ENCODE results near the gene ECI2.

The ECI2 gene

GRCh38 chr6:4172368-4172767, 37.0 kb upstream of the ECI2 start:
- TF ChIP-seq CTCF (IDR thresholded peaks at IDR 0.05; ENCODE audit: control insufficient read depth, insufficient read depth, low read depth, low read length, missing control alignments): no peak
- DNase-seq (ENCODE audit: low read depth): no peak
- H3K4me3 ChIP-seq (ENCODE audit: control insufficient read depth, low read depth, low read length): no peak overlapping the region

- DNase-seq (ENCODE audit: low read depth): no peak
- H3K4me3 ChIP-seq (ENCODE audit: control insufficient read depth, low read depth, low read length): no peak overlapping the region
- no peak for TF ChIP-seq CTCF (IDR thresholded peaks at IDR 0.05; ENCODE audit: control insufficient read depth, insufficient read depth, low read depth, low read length, missing control alignments)
Observed at GRCh38 chr6:4170297-4170696, 34.9 kb upstream of the ECI2 start.

- TF ChIP-seq CTCF (IDR thresholded peaks at IDR 0.05; ENCODE audit: control insufficient read depth, insufficient read depth, low read depth, low read length, missing control alignments): no peak
- DNase-seq (ENCODE audit: low read depth): peak; percentile 21
- no peak overlapping the region for H3K4me3 ChIP-seq (ENCODE audit: control insufficient read depth, low read depth, low read length)
Observed at GRCh38 chr6:4169028-4169789, 33.8 kb upstream of the ECI2 start.

- no peak overlapping the region for H3K4me3 ChIP-seq (ENCODE audit: control insufficient read depth, low read depth, low read length)
- no peak for DNase-seq (ENCODE audit: low read depth)
- no peak for TF ChIP-seq CTCF (IDR thresholded peaks at IDR 0.05; ENCODE audit: control insufficient read depth, insufficient read depth, low read depth, low read length, missing control alignments)
Observed at GRCh38 chr6:4167833-4168232, 32.5 kb upstream of the ECI2 start.

GRCh38 chr6:4167123-4167522, 31.7 kb upstream of the ECI2 start:
- TF ChIP-seq CTCF (IDR thresholded peaks at IDR 0.05; ENCODE audit: control insufficient read depth, insufficient read depth, low read depth, low read length, missing control alignments): no peak
- no peak for DNase-seq (ENCODE audit: low read depth)
- no peak overlapping the region for H3K4me3 ChIP-seq (ENCODE audit: control insufficient read depth, low read depth, low read length)

- DNase-seq (ENCODE audit: low read depth): no peak
Observed at GRCh38 chr6:4164456-4164855, 29.1 kb upstream of the ECI2 start.

More at GRCh38 chr6:4164456-4164855, 29.1 kb upstream of the ECI2 start:
- TF ChIP-seq CTCF (IDR thresholded peaks at IDR 0.05; ENCODE audit: control insufficient read depth, insufficient read depth, low read depth, low read length, missing control alignments): no peak
- no peak overlapping the region for H3K4me3 ChIP-seq (ENCODE audit: control insufficient read depth, low read depth, low read length)
